Esophagus muscularis mucosa (tissue), 3 donors: ENCODE measurements around the gene ARL16.

Experiments
- CTCF ChIP-seq, 3 experiments: fragments of 200-600 bp in 2 of 3; fragments of 450-650 bp in 1 of 3; sonication (generic) in 2 of 3; IDR thresholded peaks; one replicate each; pipeline ENCODE4 v1.5.1; 2017 to 2019; ENCODE audit warnings: antibody characterized with exemption in 3 of 3, mild to moderate bottlenecking in 2 of 3, moderate library complexity in 1 of 3
- POLR2AphosphoS5 ChIP-seq, 2 donors: sonication (generic); formaldehyde crosslinking; IDR thresholded peaks; one replicate each; pipeline ENCODE4 v1.6.1; 2017; ENCODE audit warnings: antibody characterized with exemption in 2 of 2

DNA sequence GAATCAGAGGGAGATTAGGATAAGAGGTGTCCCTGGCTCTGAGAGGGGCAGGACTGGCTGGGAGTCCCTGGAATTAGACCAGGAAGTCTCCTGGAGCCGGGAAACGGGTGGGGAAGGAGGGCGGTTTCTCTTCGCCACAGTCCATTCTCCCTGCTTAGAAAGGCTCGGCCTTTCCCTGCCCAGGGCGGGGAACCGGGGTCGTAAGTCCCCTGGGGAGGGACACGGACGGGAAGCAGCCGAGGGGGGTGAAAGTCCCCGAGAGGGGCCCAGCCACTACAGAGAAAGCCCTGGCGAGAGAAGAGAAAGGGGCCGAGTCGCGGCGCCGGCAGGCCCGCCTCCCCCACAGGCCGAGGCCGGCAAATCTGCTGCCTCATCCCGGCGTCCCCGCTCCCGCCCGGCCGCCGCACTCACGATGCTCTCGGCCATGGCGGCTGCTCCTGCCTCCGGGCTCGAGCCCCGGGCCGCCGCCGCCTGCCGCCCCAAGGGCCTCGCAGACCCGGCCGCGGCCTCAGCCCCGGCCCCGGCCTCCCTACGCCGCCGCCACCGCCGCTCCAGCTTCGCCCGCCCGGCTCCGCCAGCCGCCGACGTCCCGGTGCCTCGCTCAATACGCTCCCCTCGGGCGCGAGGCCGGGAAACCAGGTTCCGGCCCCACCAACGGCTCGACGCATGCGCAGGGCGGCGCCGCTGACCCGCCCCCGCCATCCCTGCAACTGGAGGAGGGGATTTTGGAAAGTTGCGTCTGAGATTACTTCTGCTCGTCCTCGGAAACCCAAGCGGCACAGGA is 46.9 kb downstream of the ARL16 start, which contains the start of the genes NPLOC4 and TSPAN10:
- TF ChIP-seq CTCF (IDR thresholded peaks at IDR 0.05): peak in 1 of 3 experiments; percentile 32
- peak; percentile 91 to 96 for TF ChIP-seq POLR2AphosphoS5 (IDR thresholded peaks at IDR 0.05)
